A549 (cell line): ENCODE measurements around the gene SRC.

Experiments used
- CHD2 ChIP-seq: fragments of 150-350 bp; IDR thresholded peaks from 2 replicates; pipeline ENCODE4 v1.6.1; 2014; ENCODE audit warnings: low read length; ENCODE audit not compliant: partially characterized antibody
- ELK1 ChIP-seq: fragments of 150-350 bp; IDR thresholded peaks from 2 replicates; pipeline ENCODE4 v1.6.1; 2014; ENCODE audit warnings: low read depth, mild to moderate bottlenecking, low read length
- EP300 ChIP-seq, 2 experiments: fragments of >200 bp; sonication (Bioruptor Twin); formaldehyde crosslinking; IDR thresholded peaks; 2 replicates in 1 of 2; 3 replicates in 1 of 2; pipeline ENCODE4 v1.6.1; 2016 to 2017
- ESRRA ChIP-seq: fragments of 150-350 bp; IDR thresholded peaks from 2 replicates; pipeline ENCODE4 v1.6.1; 2014; ENCODE audit warnings: mild to moderate bottlenecking, low read length, borderline replicate concordance
- POLR2A ChIP-seq: IDR thresholded peaks from 2 replicates; pipeline ENCODE4 v1.6.1; 2012; ENCODE audit warnings: mild to moderate bottlenecking, low read length
- REST ChIP-seq: fragments of 200-600 bp; sonication (generic); IDR thresholded peaks from 2 replicates; pipeline ENCODE4 v1.6.1; 2016; ENCODE audit warnings: antibody characterized with exemption, mild to moderate bottlenecking, moderate library complexity
- TF ChIP-seq, protein P1 (sequence below): fragments of >200 bp; sonication (Bioruptor Twin); formaldehyde crosslinking; IDR thresholded peaks from 3 replicates; pipeline ENCODE4 v1.5.1; 2016

DNA sequence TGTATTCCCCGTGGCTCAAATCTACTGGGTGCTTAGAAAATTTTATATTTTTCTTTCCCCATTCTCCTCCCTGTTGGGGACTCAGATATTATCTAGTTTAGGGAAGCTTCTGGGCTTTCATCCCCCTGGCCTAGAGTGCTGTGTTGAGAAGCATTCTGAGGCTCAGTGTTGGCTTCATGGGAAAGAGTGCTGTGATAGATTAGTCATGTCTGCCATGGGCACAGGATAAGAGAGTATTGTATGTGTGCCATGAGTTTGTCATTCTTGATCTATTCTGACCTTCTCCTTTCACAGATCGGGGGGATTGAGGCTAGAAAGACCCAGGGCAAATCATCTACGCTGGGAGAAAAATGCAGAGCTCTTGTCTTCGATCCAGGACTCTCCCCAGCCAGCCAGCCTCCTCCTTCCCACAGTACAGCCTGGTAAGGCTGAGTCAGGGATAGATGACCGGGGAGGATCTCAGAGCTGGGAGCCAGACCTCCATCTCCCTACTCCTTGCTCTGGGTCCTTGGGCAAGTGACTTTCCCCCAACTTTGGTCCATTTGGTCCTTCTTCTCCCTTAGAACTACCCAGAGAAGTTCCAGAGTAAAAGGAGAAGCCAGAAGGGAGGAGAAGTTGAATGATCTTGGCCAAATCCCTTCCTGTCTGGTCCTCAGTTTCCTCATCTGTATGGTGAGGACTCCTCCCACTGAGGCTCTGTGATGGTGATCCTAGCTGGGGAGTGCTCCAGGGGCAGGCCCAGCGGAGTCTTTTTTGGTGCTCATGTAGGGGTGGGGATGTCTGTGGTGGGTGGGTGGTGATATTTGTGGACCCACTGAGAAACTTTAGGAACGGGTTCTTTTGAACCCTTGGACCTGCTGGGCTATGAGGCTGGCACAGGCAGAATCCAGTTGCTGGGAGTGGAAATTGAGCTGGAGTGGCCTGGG lies 5.0 kb downstream of the SRC start:
- no peak for TF ChIP-seq ELK1
- TF ChIP-seq ESRRA, result no peak
- TF ChIP-seq CHD2, result no peak
- TF ChIP-seq POLR2A, result no peak
- no peak for TF ChIP-seq EP300 (IDR thresholded peaks at IDR 0.05)
- no peak for TF ChIP-seq REST
- TF ChIP-seq, protein P1, sequence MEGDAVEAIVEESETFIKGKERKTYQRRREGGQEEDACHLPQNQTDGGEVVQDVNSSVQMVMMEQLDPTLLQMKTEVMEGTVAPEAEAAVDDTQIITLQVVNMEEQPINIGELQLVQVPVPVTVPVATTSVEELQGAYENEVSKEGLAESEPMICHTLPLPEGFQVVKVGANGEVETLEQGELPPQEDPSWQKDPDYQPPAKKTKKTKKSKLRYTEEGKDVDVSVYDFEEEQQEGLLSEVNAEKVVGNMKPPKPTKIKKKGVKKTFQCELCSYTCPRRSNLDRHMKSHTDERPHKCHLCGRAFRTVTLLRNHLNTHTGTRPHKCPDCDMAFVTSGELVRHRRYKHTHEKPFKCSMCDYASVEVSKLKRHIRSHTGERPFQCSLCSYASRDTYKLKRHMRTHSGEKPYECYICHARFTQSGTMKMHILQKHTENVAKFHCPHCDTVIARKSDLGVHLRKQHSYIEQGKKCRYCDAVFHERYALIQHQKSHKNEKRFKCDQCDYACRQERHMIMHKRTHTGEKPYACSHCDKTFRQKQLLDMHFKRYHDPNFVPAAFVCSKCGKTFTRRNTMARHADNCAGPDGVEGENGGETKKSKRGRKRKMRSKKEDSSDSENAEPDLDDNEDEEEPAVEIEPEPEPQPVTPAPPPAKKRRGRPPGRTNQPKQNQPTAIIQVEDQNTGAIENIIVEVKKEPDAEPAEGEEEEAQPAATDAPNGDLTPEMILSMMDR, result no peak
